Amniotic epithelial cell (primary cell): ENCODE data around the gene RABEPK.
"Not testable (repeated sequence)": the region's sequence is repeated elsewhere in the genome, so short reads cannot be mapped to it uniquely, and the experiment has no call there.

ENCODE experiments used
- DNase-seq: peaks from one replicate; pipeline ENCODE4 v3.0.0-alpha.2; 2010; ENCODE audit warnings: low read depth

Gene RABEPK

GRCh38 chr9:125246261-125246667 is 45.9 kb downstream of the RABEPK start:
- DNase-seq, result no peak

- no peak for DNase-seq
Measured at GRCh38 chr9:125254231-125254630, 53.9 kb downstream of the RABEPK start.

DNA sequence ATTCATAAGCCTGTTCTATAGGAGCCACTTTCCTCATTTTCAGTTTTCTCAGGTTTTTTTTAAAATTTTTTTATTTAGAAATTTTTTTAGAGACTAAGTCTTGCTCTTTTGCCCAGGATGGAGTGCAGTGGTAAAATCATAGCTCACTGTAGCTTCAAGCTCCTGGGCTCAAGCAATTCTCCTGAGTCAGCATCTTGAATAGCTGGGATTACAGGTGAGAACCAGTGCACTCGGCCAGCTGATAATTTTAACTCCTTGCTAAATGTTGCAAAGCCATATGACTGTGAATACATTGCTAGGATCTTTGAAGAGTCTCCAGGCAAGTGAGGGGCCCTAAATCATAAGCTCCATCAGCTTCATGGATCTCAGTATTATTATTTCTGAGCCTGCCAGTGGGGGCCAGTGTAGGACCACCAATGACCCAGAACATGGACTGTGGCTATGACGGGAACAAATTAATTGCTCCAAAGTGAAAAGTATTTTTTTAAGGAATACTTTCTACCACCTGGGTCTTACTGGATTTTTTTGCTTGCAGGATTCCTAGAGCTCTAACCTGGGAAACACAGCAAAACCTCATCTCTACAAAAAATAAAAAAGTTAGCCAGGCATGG is 55.5 kb downstream of the RABEPK start:
- DNase-seq, result no peak

- DNase-seq, result no peak
Measured at GRCh38 chr9:125258160-125258785, 57.9 kb downstream of the RABEPK start.

- DNase-seq, result no peak
Measured at GRCh38 chr9:125258832-125259534, 58.6 kb downstream of the RABEPK start.

- DNase-seq, result no peak
Measured at GRCh38 chr9:125260561-125260960, 60.2 kb downstream of the RABEPK start.

- DNase-seq, result peak; percentile 86
Measured at GRCh38 chr9:125261501-125262293, 61.4 kb downstream of the RABEPK start, which contains the start of gene GAPVD1. Gene GAPVD1 (plus strand): TSS chr9:125261826. CDS start chr9:125298922, 37,096 bp downstream.

DNA sequence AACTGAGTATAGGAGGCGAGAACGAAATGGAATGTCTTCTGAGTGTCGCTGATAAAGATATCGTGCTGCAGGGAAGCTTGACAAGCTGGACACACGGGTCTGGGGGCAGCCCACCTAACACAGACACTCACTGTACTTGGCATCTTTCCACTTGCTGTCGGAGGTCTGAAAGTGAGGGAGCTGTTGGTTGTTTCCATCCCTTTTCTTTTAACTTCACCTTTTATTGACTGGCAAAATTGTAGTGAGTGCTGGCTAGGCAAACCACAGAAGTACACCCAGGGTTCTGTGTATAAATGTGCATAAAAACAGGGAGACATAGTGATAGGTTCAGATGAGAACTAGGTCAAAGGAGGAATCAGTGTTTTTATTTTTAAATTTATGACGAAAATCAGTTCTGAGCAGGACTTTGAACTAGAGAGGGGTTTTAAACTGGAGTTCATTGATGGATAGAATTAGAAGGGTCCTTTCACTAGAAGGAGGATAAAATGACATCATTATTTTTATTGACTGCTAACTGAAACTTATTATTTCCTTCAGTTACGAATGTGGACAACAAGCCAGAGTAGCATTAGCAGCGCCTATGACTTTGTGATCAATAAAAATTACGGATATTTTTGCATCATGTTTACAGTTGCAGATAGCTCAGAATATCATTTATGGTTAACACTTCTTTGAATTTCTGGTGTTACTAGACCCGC is 62.1 kb downstream of the RABEPK start:
- DNase-seq, result no peak

DNA sequence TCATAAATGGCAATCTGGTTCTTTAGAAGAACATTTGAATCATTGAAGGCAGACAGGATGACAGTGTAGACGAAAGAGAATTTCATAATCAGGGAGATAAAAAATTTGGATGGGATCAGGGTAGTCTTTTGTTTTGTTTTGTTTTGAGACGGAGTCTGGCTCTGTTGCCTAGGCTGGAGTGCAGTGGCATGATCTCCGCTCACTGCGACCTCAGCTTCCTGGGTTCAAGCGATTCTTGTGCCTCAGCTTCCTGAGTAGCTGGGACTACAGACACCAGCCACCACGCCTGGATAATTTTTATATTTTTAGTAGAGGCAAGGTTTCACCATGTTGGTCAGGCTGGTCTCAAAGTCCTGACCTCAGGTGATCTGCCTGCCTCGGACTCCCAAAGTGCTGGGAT is 63.7 kb downstream of the RABEPK start:
- not testable (repeated sequence) for DNase-seq

DNA sequence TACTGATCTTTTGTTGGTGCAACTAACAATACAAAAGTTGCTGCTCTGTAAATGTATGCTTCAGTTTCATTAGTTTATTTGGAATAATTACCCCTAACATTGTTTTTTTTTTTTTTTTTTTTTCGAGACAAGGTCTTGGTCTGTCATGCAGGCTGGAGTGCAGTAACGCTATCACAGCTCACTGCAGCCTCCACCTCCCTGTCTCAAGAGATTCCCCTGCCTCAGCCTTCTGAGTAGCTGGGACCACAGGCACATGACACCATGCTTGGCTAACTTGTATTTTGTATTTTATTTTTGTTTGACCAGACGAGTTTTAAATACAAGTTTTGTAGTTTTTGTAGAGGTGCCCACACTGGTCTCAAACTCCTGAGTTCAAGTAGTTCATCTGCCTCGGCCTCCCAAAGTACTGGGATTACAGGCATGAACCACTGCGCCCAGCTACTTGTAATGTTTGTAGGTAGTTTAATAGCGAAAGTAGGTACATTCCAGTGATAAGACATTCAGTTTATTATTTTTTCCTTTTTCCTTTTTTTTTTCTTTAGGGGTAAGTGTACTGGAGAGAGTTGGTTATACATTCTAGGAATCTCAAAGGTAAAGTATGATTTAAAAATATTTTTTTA is 68.2 kb downstream of the RABEPK start:
- no peak for DNase-seq

DNA sequence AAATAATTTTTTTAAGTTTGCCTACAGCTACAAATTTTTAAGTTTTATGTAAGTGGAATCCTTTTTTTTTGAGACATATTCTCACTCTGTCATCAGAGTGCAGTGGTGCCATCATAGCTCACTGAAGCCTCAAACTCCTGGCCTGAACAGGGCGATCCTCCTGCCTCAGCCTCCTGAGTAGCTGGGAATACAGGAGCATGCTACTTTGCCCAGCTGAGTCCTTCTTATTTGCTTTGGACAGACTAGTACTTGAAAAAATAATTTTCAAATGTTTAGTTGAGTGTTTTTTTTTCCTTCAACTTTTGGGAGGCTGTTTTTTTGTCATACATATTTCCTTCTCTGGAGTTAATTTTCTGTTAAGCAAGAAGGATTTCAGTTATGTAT is 68.7 kb downstream of the RABEPK start:
- no peak for DNase-seq

DNA sequence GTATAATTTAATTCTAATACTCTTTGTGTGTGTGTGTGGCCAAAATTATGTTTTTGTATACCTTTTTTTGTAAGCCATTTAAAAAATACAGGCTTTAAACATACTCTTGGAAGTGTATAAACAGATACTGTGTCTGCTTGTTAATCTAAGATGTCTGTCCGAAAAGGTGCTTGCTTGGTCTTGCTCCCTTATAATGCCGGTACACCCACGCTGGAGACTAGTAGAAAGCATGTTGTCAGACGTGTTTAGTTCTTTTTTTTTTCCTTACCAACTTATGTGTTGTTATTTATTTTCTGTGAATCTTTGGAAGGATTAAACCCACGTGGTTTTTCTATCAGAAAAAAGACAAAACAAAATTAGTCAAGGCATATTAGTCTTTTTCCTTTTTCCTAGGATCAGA is 70.7 kb downstream of the RABEPK start:
- DNase-seq, result no peak

GRCh38 chr9:125272697-125273096 is 72.4 kb downstream of the RABEPK start:
- peak; percentile 40 for DNase-seq

DNA sequence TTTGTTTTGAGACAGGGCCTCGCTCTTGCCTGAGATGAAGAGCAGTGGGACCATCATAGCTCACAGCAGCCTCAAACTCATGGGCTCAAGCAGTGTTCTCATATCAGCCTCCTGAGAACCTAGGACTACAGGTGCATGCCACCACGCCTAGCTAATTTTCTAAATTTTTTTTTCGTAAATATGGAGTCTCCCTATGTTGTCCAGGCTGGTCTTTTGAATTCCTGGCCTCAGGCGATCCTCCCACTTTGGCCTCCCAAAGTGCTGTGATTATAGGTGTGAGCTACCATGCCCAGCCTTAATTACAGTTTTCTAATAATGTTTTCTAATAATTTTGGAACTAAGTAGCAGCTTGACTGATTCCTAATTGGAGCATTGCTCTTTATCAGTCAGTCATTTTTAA is 76.4 kb downstream of the RABEPK start:
- no peak for DNase-seq

DNA sequence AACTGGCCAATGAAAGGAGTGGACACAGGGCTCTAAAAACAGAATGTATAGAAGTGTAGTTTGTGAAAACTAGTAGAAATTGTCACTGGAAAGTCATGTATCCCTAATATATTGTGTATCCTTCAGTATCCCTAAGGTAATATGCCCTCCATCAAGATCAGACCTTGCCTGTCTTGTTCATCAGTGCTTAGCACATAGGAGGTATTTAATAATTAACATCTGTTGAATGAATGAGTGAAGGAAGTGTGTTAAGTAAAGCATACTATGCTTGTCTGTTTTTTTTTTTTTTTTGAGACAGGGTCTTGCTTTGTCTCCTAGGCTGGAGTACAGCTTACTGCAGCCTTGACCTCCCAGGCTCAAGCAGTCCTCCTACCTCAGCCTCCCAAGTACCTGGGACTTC is 77.1 kb downstream of the RABEPK start:
- no peak for DNase-seq

- DNase-seq, result no peak
Measured at GRCh38 chr9:125280945-125281344, 80.6 kb downstream of the RABEPK start.
